Inflammatory macrophage treated with lipopolysaccharide for 1 hour (primary cell): ENCODE measurements around the gene MAPK9.

Experiments
- DNase-seq, 2 donors: peaks; one replicate each; pipeline ENCODE4 v3.0.0-alpha.2; 2020 to 2022

MAPK9 gene

DNA sequence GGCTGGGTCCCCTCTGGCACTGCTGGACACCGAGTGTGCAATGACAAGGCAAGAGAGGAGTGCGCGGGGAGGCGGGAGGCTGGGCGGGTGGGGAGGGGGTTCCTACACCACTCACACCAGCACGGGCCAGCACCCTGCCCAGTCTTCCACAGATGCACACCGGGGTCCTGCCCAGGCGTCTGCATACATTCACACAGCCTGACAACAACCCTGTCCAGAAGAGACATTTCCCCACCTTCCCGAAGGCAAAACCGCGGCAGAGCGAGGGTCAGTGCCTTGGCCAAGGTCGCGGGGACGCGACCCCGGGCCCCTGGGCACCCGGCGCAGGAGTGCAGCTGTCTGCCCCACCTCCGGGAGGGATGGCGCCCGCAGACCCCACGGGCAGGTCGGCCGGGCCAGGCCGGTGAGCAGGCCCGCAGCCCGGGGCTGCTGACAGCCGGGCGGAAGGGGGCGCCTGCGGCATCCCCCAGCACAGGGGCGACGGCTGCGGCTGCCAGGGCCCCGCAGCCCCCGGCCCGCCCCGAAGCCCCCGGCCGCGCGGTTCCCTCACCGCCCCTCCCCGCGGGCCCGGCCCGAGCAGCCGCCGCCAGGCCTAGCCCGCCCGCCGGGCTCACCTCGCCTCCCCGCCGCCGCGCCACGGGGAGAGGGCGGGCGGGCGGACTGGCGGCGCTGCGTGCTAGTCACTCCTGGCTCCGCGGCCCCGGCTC lies 496 bp downstream of the MAPK9 start:
- DNase-seq, result no peak

DNA sequence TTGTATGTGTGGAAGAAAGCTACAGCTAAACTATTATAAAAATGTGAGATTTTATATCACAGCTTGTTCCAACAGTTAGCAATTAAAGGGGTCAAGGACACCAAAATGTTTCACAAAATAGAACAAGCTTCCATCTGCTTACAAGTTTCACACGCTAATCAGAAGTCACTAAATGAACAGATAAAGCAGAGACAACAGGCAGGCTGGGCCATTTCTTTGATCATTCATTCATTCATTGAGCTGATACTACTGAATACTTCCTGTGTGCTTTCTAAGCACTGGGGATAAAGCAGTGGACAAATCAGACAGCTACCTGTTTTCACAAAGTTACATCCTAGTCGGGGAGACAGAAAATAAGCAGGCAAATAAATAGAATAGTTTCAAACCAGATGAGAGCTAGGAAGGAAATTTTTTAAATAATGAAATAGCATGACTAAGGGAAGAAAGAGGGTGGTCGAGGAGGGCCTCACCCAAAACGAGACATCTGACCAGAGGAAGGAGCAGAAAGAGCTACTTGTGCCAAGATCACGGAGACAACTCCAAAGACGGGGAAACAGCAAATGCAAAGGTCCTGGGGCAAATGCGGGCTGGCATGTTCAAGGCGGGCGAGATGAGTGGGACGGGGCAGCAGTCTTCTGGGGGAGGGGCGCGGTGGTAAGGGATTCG lies 1.2 kb downstream of the MAPK9 start:
- DNase-seq, result no peak

DNA sequence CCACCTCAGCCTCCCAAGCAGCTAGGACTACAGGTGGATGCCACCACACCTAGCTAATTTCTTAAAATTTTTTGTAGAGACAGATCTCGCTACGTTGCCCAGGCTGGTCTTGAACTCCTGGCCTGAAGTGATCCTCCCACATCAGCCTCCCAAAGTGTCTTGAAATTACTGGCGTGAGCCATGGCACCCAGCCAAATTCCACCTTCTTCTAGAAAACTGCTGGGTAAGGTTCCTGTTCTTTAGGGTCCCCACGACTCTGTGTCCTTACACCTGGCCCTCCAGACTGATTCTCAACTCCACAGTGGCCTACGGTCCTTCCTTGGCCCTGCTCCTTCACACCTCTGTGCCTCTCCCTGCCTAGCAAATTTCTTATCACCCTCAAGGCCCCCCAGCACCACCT lies 1.9 kb downstream of the MAPK9 start:
- no peak for DNase-seq

DNA sequence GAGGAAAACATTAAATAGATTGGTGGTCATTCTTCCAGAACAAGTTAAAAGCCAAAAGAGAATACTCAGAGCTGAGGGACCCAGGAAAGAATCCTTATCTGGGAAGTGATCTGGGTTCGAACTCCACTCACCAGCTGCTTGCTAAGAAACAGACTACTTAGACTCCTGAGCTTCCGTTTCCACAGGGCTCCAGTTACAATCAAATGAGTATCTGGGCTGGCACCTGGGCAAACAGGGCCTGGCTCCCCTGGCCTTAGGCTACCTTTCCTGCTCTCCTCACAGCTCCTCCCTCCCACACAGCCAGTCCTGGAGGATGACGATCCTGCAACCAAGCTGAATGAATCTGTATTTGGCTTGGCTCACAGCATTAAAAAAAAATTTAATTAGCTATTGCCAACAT lies 2.5 kb downstream of the MAPK9 start:
- DNase-seq, result no peak

DNA sequence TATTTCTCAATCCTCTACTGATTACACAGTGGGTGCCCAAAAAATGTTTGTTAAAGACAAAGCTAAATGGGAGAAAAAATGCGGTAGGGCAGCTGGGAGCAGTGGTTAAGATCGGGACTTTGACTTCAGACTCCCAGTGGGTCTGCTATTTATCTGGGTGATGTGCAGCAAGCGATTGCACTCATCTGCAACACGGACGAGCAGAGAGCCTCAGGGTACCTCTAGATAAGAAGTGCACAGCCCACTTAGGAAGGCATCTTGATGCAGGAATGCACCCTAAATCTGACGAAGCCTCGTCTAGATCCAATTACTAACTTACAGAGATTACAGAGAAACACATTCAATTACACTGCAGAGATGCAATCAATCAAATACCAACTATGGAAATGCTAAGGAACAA lies 4.0 kb downstream of the MAPK9 start:
- DNase-seq, result no peak

DNA sequence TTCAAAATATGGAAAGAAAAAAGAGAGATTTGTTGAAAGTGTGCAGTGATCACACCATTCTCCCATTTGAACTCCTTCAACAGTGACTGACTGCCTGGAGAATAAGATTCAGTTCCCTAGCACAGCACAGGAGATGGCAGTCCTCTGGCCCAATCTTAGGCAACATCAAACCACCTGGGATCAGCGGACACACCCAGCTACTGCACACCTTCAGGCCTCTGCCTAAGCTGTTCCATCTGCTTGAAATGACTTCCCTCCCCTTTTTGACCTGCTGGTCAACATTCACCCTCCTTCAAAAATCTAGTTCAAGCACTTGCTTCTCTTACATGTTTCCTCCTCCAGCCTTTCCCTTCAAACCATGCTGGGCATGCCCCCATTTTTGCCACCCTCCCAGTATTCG lies 4.5 kb downstream of the MAPK9 start:
- no peak for DNase-seq

DNA sequence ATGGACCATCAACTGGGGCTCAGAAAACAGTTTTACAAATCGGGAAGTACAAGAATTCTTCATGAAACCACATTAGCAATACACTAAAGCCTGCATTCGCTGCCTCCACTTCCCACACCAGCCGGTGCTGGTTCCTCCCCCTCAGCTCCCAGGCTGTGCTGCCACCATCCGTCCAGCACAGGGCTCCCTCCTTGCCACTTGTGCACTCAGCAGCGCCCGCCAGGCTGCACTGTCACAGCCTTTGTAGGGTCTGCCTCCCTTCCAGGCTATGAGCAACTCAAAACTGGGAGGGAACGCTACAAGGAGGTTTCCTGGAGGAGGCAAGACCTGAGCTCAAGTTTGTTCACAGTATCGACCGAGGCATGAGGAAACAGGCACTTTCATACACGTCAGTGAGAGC lies 7.7 kb downstream of the MAPK9 start:
- DNase-seq, result peak; percentile 34 to 58

DNA sequence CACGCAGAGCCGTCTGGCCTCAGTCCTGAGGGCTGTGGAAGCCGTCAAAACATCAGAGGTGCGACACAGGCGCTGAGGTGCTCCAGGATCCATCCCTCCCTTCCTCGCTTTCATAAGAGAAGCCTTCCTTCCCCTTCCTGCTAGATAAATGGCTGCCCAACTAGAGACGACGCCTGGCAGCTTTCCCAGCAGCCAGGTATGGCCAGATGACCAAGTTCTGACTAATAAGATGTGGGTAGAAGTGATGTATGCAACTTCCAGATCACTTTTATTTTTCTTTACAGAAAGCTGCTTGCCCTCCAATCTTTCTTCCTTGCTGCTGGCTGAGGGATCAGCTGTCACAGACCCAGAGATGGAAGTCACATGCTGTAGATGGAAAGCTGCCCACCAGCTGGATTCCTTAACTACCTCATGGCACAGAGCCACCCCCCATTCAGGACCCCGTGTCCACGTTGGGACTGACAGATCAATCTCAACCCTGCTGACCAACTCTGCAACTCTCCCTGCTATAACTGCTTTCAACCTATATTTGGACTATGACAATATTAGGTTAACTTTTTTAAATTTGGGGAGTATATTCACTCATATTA lies 8.8 kb downstream of the MAPK9 start:
- no peak for DNase-seq

DNA sequence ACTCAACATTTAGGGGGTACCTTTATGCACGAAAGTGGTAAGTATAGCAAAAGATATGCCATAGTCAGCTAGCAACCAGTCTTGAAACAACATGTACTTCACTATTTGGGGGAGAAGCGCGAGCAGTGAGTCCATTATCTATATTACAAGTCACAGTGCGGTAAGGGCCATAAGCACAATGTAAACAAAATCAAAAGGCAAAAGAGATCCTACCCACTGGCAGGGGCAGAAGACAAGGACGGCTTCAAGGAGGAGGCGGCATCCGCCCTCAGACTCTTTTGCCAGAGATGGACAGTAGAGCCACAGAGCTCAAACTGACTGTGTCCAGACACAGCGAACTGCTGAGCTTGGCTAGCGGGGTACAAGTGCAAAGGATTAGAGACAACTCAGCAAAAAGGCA lies 9.6 kb downstream of the MAPK9 start:
- no peak for DNase-seq

DNA sequence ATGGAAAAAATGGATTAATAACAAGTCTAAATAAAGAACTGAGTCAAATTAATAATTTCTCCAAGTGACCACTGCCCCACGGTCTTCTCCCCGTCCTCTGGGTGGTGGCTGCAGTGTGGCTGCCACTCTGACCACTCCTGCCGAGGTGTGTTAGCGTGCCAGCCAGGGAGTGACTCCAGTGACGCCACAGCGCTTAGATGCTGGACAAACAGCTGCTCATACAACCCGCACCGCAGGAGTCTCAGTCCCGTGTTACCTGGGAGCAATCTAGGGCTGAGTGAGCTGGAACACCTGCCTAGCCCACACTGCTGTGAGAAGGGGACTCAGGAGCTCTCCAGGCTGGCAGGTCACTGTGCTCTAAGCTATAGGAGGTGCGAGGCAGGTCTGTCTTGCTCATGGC lies 10.2 kb downstream of the MAPK9 start:
- DNase-seq, result no peak

DNA sequence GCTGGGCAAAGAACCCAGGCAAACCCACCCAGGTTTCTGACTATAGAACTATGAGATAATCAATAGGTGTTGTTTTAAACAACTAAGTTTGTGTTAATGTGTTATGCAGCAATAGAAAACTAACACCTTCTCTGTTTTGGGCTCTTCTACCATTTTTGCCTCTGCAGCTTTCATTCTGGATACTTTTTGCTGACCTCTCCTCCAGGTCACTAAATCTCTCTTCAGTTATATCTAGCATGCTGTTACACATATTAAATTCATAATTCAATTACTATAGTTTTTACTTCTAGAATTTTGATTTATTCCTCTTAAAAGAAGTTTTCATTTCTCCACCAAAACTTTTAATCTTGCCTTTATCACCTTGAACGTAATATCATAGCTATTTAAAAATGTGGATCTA lies 17.2 kb downstream of the MAPK9 start:
- no peak for DNase-seq

DNA sequence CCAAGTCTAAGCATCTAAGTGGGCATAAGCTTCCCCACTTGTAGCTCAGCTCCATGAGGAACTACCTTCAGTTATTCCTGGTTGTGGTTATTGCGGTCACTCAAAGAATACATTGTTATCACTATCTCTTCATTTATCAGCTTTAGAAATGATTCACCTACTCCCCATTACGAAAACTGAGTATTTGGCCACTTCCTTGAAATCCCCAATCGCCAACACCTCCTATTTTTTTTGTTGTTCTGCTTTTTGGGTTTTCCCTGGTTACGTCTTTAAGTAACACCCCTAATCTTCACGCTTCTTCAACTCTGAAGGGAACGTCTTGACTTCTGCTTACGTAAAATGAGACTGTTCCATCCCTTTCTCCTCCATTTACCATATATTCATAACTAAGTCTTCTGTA lies 20.7 kb downstream of the MAPK9 start:
- DNase-seq, result peak; percentile 70 to 83

DNA sequence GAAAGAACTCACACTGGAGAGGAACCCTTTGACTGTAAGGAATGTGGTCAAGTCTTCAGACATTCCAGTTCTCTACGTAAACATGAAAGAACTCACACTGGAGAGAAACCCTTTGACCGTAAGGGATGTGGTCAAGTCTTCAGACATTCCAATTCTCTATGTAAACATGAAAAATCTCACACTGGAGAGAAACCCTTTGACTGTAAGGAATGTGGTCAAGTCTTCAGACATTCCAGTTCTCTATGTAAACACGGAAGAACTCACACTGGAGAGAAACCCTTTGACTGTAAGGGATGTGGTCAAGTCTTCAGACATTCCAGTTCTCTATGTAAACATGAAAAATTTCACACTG lies 32.6 kb downstream of the MAPK9 start:
- no peak for DNase-seq

DNA sequence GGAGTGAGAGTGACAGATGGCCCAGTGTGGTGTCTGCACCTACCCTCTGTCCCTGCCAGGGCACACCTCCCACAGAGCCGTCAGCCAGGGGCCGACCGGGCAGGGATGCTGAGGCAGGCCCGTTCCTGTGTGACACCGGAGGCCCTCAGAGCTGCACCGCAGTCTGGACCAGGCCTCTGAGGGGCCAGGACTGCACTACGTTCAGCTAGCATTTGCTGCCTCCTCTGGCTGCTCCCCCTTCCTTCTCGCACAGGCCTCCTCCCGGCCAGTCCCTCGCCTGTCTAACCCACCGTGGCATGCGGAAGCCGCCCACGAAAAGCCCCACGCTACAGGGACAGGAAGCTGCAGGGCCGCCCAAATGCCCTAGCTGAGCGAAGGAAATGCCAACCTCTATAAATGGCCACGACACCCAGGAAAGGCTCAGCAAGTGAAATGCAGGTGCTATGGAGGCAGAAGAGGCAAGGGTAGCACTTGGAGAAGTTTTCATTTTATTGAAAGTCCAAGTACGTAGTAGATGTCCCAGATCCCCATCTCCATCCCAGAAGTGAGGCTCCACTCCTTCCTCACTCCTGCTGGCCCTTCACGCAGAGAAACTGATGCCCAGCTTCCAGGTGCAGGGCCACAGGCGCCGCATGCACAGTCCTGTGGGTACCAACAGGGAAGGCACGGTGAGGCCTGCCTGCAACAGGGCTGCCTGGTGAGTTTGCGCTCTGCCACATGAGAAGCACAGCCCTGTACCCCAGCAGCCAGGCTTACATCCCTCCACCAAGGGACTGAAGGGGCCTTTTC lies 38.7 kb downstream of the MAPK9 start:
- DNase-seq, result no peak

DNA sequence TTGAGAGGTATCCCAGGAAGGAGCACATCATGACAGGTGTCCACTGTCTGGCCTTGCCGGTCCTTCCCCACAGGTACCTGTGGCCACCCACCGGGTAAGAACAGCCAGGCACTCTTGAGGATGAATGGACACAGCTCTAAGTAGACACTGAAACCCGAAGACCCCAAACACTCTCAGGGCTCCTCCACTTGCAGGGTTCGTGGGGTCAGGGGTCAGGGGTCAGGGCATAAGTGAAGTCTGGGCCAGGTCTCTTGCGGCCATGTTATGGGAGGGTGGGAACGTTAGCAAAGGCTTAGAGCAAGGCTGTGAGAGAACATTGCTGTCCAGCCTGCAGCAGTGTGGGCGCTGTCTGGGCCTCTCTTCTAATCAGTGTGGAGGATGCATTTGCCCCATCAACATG lies 40.0 kb downstream of the MAPK9 start:
- DNase-seq, result no peak

DNA sequence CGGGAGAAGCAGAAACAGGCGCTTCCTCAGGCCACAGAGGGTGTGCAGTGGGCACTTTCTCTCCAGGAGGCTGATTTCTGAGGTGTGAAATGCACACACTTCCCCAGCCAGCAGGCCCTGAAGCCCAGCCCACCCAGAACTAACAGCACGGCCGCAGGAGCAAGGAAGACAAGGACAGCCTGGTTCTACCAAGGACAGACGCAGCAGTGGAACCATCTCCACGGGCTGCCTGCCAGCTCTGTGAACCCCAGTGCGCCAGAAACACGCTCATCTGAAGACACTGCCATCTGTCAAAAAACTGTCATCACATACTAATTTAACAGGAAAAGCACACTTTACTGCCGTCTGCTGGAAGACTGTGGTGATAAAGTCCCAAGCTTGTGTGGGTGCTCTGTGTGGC lies 40.7 kb downstream of the MAPK9 start:
- no peak for DNase-seq

DNA sequence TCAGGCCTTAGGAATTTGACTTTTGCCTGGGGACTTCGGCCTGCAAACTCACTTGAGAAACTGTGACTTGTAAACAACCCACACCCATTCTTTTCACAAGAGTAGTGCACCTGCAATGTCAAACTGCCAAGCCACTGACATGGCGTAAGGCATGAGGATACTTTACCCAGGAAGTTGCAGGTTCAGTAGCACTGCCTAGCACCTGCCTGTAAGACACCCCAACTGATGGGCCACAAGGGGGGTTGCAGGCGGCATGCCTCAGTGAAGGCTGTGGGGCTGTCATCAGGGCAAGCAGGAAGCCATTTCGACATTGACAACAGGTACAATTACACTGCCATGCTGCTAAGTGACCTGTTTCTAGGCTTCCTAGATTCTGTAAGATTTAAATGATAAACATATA lies 41.6 kb downstream of the MAPK9 start:
- no peak for DNase-seq

DNA sequence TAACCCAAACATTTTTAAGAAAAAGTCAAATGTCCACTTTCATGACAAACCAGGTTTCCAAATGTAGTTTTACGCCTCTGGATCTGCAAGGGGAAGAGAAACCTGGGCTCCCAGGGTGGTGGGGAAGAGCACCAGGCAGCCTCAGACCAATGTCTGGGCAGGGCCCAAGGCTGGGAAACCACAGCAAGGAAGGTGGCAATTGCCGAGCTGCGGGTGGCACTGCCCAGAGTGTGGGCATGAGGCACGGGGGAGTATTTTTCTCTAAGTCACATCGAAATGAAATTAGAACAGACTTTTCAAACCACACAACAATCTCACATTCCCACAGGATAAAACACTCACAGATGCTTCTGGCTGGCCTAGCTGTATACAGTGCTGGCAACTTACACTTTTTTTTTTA lies 50.3 kb downstream of the MAPK9 start:
- no peak for DNase-seq

DNA sequence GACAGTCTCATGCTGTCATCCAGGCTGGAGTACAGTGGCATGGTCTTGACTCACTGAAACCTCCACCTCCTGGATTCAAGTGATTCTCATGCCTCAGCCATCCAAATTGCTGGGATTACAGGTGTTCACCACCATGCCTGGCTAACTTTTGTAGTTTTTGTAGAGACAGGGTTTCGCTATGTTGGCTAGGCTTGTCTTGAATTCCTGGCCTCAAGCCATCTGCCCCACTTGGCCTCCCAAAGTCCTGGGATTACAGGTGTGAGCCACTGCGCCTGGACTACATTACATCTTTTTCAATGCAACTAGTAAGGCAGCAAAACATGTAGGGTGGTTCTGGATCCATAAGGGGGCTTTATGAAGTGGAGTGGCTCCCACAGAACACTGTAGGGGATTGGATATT lies 53.3 kb downstream of the MAPK9 start:
- no peak for DNase-seq

DNA sequence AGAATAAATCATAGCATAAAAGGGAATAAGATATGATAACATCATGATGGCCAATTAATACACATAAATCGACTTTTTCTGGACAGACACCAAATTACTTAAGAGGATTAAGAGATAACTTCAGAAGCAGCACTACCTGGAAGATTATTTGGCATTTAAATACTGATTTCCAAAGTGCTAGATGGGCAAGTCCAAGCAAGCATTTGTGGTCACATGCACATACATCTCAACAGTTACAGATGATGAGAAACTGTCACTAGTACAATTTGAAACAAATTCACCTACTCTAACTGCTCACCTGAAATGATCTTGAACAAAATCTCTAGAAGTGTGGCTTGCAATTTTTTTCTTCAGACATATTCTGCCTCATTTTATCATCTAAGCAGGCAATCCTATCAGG lies 56.0 kb downstream of the MAPK9 start:
- DNase-seq, result no peak

DNA sequence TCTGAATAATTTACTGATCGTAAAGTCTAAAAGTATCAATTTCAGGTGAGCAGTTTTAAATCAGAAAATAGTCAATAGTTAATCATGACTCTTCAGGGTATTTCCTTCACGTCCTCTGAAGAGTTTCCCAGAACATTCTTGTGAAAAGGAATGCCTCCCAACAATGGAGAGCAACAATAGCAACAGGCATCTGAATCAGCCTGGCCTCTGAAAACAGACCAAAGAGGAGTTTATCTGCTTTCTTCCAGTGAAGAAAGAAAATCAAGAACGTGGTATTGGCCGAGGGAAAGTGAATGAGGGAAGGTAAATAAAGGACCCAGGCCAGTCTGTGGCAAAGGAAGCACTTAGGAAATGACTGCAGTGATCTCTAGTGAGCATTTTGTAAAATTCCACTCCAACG lies 56.8 kb downstream of the MAPK9 start:
- DNase-seq, result no peak

DNA sequence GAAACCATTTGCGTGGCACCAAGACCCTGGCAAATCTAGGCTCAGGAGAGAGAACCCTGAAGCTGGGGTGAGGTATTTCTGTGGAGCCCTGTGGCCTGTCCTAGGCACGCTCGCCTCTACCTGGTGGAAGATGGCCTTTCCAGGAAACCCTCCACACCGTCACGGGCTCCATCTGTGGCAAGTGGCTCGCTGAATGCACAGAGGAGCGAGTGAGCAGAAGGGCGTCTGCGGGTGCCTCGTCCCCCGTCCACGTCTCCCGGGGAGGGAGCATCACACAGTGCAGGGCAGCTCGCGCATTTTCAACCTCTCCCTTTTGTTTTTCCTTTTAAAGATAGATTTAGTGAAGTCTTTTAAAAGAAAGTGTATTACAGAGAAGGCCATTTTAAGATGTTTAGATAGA lies 57.6 kb downstream of the MAPK9 start:
- DNase-seq, result no peak

DNA sequence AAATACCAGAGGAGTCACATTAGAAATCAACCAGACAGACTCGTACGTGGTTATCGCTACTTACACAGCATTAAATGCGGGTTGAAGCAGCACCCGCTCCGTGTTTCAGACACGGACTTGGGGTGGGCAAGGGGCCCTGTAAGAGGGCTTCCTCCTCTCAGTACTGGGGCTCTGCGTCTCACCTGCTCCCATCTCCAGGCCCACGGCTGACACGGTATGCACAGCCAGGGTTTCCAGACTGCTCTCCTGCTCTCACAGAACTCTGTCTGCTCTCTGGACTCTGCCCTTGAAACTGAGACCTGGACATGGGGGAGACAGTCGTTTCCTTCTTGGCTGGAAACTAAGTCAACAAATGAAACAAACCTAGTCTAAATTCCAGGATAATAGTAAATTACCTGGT lies 58.2 kb downstream of the MAPK9 start:
- DNase-seq, result no peak

DNA sequence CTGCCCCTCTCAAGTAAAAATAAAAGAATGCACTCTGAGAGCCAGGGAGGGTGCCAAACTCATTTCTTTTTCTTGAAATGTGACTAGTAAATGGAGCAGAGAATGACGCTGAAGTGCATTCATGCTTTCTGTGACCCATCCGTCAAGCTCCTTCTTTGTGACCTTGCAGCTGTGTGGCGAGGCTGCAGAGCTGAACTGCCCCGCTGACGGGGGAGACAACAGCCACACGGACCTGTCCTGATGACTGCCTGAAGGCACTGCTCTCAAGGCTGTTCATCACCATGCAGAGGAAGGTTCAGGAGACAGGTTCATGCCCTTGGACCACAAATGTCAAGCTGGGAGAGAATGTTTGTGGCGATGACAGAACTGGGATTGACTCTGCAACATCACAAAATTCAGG lies 61.9 kb downstream of the MAPK9 start:
- DNase-seq, result no peak
